GM19328 (cell line): Measurements from ENCODE around the gene SNAP25.

Experiments
- ATAC-seq: cut with Tn5 transposase; IDR thresholded peaks from one replicate; pipeline ENCODE4 v1.9.1; 2021; ENCODE audit warnings: mild to moderate bottlenecking, moderate library complexity; ENCODE audit not compliant: unreplicated experiment

SNAP25 gene

DNA sequence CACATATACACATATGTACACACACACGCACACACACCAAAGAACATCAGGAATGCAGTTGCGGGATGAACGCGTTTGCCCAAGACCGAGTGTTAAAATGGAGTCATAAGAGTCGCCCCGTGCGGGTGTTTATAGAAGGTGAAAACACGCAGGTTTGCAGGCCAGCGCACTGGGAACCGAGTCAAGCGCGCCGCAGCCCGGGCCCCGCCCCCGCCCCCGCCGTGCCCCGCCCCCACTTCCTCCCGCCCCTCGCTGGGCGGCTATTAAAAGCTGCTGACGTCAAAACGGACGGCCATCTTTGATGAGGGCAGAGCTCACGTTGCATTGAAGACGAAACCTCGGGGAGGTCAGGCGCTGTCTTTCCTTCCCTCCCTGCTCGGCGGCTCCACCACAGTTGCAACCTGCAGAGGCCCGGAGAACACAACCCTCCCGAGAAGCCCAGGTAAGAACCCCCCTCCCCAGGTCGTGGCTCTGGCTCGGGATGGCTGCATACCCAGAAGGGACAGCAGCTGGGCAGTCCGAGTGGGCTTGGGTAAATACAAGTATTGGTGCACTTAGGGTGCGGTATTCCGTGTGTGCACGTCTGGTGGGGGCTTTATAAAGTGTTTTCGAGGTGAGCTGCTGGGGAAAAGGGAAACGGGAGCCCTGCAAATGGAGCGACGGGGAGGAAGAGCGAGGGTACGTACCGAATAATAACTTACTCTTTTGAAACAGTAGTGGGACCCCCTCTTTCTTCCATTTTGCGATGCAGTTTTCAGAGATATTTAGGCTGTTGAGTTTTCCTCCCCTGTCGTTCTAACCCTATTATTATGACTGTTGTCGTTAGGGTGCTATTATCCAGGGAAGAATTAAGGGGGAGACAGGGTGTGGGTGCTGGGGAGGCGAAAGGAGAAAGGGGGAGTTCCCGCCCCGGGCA lies at the start of gene SNAP25:
SNAP25 (plus strand) TSS at position 295 of the 916 bp plus-strand sequence. CDS start 56,662 bp downstream, outside the sequence.
- ATAC-seq: no peak

DNA sequence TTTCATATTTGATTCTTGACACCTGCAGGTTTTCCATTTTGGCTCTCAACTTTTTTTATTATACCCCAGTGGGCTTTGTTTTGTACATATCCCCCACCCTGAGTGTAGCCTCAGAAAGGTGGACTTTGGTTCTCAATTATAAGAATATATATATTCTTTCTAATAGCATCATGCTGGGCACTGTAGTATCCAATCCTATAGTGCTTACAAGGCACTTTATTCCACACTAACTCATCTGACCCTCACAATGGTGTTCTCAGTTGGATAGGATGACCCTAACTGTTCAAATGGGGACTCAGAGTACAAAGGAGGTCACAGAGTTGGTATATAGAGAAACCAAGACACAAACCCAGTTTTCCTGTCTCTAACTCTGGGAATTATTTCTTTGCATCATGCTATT lies 48.9 kb upstream of the SNAP25 start:
- no peak for ATAC-seq

DNA sequence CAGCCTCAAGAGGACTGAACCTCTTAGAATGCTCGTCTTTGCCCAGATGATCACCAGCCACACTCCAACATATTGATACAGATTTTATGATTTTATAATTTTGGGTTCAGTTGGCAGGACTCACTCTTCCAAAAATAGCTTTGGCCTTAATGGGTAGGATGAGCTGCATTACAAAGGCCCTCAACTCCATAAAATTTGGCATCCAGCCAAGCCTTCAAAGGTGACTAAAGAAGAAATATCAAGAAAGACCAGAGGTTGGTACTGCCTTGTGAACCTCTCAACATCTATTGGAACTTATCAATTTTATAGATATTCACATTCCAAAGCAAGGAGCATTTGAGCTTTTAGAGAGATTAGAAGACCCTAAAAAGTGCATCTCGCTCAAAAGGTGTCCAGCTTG lies 48.4 kb upstream of the SNAP25 start:
- ATAC-seq: no peak

DNA sequence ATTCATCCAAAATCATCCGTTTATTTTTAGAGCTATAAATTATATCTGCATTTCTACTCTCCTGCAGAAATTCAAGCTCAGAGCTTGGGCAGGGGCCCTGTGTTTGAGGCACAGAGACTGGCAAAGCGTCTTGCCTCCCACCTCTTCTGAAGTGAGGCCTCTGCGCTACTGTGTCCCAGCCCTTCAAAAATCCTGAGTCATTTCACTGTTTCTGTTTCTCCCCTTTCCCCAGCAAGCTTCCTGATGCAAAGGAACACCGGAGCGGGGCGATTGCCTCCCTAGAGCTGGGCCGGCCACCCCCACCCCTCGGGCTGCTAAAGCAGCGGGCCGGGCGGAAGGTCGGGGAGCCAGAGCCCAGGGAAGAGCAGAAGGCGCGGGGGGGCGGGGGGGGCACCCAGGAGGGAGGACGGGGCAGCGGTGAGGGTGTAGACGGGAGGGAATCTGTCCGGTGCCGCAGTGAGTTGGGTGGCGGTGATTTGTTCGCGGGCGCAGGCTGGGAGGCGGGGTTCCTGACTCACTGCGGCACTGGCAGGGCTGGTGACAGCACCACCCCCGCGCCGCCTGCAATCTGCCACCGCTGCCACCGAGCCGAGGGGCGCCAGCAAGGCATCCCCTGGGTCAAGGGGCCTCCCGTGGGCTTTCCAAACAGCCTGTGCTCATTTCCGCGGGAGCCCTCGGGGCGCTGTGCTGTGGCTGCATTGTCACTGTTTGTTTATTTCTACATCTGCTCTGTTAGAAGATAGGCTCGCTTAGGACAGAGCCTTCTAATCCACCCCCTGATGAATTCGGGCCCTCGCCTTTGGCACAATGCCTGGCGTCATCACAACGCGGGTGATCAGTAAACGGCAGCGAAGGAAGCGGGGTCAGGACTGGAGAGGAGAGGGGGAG lies 46.5 kb upstream of the SNAP25 start:
- ATAC-seq: no peak

DNA sequence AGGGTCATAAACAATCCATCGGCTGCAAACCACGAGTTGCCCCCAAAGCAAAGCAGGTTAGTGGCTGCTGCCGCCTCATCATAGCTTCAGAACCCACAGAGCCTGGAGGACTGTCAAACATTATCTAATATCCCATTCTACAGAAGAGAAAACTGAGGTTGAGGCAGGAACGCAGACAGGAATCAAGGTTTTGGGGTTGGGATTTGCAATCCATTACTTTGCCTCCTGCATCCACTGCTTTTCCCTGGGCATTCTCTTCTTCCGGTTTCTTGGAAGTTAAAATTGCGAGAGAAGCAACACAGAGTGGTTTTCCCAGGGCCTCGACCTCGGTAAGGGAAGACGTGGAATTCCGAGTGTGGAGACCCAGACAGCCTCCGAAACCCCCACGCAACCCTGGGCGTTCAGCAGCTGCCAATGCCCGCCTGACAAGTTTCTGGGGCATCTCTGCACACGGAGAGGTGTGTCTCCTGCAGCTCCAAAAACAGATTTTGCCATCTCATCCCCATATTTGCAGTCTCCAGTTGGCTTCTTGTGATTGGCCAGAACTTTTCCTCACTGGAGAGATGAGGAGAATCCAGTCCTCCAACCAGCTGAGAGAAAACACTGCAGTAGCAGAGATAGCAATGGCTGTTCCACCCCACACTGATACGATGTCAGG lies 45.5 kb upstream of the SNAP25 start:
- ATAC-seq: no peak

DNA sequence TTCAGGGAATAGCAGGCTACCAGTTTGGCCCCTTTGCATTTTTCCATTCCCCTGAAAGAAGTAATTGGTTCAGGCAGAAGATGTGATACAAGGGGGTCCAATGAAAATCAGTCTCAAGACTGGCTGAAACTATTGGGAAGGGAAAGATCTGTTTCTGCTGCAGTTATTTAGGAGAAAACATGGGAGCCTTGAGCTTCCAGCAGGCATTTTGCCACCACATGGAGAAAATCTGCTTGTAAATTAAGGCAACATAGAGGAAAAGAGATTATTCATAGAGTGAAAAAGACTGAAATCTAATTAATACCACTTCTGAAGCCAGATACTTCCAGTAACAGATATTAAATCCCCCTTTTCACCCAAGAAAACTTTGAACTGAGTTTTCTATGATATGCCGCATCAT lies 44.2 kb upstream of the SNAP25 start:
- ATAC-seq: no peak

DNA sequence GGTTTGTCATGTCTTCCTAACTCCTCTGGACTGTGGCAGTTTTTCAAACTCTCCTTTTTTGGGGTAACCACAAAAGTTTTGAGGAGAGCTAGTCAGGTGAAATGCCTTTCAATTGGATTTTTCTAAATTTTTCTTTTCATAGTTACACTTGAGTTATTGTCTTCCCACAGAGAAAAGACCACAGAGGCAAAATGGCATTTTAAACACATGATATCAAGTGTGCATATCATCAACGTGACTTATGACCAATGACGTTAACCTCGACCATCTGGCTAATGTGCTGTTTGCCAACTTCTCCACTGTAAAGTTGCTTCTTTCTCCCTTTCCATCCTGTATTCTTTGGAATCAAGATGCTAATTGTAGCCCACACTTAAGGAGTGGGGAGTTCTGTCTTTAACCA lies 41.3 kb upstream of the SNAP25 start:
- ATAC-seq: no peak

DNA sequence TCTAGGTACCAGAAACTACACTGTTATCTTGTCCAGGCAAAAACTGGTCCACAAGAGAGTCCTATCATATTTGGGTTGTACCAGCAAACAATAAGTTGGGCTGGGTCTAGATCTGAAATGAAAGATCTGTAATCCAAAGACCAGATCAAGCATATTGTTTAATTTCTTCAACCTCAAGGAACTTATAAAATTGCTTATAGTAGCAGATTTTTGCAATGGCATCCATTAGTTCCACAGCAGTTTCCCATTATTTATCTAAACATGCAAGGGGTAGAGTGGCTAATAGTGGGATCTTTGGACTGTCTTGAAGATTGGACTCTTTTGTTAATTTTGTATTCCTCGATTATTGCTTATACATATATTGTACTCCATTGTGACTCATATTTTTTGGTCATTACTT lies 40.5 kb upstream of the SNAP25 start:
- ATAC-seq: no peak

DNA sequence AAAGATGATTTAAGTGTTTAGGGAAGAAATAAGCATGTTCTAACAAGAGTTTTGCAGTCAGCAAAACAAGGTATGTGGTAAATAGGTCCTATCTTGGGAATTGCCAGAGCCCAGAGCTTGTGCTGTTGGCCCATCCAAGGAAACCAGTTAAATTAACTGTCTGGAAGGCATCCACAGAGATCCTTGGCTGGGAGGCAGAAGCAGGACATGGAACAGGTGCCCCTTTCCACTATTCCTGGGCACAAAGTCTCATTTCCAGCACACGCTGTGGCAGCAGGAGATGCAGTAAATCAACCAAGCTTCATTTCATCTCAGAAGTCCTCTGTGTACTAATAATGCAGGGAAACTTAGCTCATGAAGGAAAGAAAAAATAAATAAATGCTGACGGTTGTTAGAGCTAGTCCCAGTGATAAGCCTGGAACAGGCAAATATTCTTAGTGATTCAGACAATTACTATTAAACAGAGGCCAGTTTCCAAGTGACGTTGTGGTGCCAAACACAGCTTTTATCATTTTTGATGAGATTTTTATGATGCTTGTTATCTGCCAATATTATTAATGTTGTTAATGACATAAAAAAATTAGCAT lies 39.8 kb upstream of the SNAP25 start:
- ATAC-seq: no peak

DNA sequence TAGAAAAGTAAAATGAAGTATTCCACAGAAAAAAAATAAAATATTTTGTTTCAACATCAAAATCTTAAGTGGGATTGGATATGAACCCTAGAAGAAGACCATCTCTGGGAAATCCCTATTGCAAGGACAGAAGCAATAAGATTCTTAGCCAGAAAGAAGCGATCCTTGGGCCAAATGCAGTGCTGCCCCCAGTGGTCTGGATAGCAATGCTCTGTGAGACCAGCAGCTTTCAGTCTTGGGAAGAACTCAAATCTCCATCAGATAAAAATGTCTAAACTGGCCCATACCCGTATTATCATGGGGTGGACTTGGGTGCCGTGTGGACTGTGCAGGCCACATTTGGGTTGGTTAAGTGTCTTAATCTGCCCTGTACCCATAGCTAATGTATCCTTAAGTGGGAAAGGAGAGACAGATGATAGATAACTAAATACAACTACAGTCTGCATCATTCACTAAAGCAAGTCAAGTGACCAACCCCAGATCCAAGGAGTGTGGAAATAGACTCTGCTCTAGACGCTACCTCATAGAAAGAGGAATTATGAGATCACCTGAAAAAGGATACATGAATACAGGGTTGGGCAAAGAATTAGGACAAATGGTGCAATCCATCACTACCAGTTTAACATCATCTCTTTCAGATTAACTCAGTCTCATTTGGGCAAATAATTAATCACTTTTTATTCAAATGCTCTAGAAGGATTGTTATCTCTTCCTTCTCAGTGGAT lies 38.9 kb upstream of the SNAP25 start:
- no peak for ATAC-seq

DNA sequence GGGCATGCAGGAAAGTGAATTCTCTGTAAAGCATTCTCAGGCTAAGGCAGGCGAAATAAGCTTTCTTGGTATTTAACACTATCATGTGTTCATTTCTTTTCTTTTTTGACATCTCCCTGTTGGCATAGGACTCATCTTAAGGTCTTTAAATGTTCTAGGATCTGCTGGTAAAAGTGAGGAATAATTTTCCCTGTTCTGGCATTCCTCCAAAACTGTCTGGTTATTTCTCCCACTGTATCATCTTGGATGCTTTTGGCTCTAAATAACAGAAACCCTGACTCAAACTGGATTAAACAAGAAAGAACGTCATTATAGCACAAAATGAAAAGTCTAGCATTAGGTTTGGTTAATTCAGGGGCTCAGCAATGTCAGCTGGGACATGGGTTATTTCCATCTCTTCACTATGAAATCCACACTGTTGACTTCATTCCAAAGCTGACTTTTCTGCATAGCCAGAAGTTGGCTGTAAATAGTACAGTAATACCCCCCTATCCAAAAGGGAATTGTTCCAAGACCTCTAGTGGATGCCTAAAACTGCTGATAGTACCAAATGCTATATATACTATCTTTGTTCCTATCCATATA lies 37.9 kb upstream of the SNAP25 start:
- ATAC-seq: no peak

DNA sequence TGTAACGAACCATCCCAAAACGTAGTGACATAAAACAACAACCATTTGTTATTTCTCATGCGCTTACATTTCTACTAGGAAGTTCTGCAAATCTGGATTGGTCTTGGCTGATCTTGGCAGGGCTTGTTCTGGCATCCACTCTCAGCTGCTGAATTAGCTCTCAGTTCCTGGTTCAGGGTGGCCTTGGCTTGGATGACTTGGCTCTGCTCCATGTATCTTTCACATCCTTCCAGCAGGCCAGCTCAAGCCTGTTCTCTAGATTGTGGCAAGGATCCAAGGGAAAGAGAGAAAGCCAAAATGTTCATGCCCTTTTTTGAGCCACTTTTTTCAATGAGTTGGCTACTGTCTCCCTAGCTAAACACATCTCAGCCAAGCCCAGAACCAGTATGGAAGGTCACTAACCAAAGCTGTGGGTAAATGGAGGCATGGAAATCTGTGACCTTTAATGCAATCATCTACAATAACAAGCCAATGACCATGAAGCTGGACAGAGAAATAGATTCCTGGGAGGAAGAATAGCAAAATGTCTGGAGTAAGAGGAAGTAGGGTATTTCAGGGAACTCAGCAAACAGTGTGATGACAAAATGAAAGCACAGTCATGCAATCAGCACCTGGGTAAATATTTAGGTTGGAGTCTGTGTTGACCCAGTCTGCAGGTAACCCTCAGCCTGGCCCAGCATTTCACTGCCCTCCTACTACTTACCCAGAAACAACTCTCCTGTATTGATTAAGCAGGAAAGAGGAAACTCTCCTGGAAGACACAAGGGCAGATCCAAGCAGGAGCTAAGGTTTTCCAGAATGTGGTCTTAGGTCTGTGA lies 32.7 kb upstream of the SNAP25 start:
- ATAC-seq: no peak

DNA sequence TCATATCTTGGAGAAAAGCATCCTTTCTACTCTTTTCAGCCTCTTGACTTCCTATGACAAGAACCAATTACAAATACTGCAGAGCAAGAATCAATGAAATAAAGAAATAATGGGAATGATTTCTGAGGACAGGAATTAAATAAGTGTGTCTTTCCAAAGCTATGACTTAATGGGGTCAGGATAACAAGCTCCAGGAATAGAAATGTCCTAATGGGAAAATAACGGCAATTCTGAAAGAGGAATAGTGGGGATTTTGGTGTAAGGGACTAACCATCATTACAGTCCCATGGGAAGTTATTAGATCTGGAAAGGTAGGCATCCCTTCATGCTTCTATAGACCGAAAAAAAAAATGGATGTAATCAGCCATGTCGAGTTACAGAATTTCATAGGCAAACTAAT lies 28.2 kb upstream of the SNAP25 start:
- no peak for ATAC-seq

DNA sequence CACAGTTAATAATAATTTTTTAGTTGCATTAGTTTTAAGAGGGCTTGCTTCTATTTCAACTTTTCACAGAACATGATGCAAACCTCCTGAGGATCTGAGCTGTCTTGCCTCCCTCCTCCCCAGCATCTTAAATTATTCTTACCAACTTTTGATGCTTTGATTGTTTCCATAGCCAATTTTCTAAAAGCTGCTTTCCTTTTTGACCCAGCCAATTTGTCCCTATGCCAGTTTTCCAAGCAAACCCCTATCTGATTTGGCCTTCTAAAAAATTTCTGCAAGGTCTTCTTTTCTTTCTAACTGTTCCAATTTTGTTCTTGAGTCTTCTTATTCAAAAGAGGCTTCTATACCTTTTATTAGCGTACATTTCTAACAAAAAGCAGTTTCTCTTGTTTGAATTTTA lies 26.5 kb upstream of the SNAP25 start:
- no peak for ATAC-seq

DNA sequence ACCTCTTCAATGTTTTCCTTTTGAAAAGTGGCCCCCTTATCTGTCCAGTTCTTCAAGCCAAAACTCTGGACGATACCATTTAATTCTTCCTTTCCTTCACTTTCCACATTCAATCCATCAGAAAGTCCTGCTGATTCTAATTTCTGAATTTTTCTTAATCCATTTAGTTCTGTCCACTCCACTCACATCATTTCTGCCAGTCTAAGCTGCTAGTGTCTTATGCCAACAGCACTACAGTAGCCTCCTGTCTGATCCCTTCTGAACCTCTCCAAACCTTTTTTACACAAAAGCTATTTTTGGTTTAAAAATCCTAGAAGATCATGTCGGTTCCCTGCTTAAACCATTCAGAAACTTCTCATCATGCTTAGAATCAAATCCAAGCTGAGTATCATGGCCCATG lies 24.5 kb upstream of the SNAP25 start:
- no peak for ATAC-seq

DNA sequence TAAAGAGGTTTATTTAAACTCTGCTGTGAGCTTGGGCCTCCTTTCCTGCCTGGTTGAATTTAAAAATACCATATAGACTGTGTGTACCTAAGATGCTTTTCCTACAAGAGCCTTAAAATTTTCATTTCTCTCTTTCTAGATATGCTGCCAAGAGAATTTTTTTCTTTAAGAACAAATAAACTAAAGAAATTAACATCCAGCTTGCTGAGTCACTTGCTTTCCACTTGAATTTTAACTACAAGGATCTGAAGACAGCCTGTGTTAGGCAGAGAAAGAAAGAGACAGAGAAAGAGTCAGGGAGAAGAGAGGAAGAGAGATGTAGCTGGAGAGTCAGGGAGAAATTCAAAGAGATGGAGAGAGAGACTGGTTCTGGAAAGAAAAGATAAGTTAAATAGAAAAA lies 18.3 kb upstream of the SNAP25 start:
- no peak for ATAC-seq

DNA sequence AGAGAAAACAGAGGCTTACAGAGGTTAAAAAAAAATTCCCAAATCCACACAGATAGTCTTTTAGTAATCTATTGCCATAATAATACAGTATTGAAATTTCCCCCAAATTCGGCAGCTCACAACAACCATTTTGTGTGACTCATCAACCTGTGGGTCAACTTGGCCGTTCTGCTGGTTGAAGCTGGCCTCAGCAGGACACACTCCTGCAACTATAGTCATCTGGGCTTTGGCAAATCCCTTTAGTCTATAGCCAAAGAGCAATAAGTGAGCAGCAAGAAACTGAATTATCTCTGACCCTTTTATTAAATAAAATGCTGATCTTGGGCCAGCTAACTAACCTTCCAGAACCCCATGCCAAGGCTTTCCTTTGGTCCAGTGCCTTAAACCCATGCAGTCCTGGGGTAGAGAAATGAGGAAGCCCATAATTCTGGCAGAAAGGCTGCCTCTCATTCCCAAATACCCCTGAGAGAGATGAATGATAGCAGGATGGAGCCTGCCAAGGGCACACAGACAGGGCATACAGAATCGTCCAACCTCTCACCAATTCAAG lies 17.2 kb upstream of the SNAP25 start:
- no peak for ATAC-seq

DNA sequence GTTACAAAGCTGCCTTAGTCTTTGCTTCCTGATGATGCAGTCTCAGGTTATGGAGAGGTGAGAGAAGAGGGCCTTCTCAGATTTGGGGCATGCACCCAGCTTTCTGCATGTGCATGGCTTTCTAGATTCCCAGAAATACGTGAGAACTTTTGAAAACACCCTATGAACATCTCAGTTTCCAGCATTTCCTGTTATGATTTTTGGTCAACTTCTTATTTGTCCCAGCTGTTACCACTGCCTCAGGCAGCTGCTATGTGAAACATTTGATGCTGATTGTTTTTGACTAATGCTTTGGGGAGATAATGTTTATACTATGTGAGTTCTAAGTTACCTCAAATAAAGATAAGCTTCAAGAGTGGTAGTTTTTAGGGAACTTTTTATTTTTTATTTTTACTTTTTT lies 9.5 kb upstream of the SNAP25 start:
- no peak for ATAC-seq

DNA sequence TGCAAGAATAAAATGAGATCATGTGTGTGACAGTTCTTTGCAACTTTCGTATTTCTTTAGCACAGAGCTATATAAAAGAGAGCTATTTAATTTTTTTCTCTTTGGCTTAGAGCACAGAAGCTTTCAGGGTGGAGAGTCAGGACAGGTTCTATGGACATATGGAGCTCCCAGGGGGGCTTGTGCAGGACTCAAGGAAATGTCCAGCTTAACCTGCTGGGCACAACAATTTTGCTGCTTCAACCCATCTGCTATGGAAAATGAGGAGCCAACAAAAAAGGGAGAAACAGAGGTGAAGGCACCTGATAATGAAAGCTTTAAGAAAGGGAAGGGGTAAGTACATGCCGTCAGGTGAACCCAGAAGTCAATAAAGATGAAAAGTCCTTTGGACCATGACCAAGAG lies 5.1 kb upstream of the SNAP25 start:
- ATAC-seq: no peak
